Lung (tissue), 12 donors: ENCODE results near the gene SUCO. TPM values are rescaled to one million over a fixed set of nuclear protein-coding genes. Genes with fewer than 3 reads are reported as not detected.

ENCODE experiments used
- ATAC-seq: fragments of 200-7000 bp; cut with Tn5 transposase; one replicate; pipeline ENCODE4 v1.9.1; 2020; ENCODE audit warnings: moderate number of reproducible peaks; ENCODE audit not compliant: insufficient read depth, low FRiP score
- DNase-seq, 3 donors: peaks; one replicate each; pipeline ENCODE4 v3.0.0-alpha.2; 2013 to 2017
- H3K27ac ChIP-seq, 2 donors: one replicate each; pipeline ENCODE4 v1.5.1; 2013; ENCODE audit warnings: mild to moderate bottlenecking in 2 of 2, moderate library complexity in 2 of 2, control low read depth in 1 of 2, inconsistent platforms in 1 of 2, low read depth in 1 of 2, low read length in 1 of 2
- H3K27me3 ChIP-seq, 3 donors: one replicate each; pipeline ENCODE4 v1.5.1; 2013; ENCODE audit warnings: low read length in 2 of 3; ENCODE audit not compliant: control insufficient read depth in 3 of 3, insufficient read depth in 3 of 3
- H3K36me3 ChIP-seq, 4 donors: one replicate each; pipeline ENCODE4 v1.5.1; 2013; ENCODE audit warnings: low read length in 4 of 4, mild to moderate bottlenecking in 1 of 4, moderate library complexity in 1 of 4; ENCODE audit not compliant: control insufficient read depth in 4 of 4, insufficient read depth in 4 of 4
- H3K4me1 ChIP-seq, 5 donors: one replicate each; pipeline ENCODE4 v1.5.1; 2013; ENCODE audit warnings: low read length in 5 of 5, mild to moderate bottlenecking in 2 of 5, moderate library complexity in 1 of 5; ENCODE audit not compliant: control insufficient read depth in 5 of 5, insufficient read depth in 5 of 5
- H3K4me3 ChIP-seq: one replicate; pipeline ENCODE4 v1.5.1; 2013; ENCODE audit warnings: mild to moderate bottlenecking, control low read depth, moderate library complexity
- H3K9ac ChIP-seq, 2 donors: one replicate each; pipeline ENCODE4 v1.5.1; 2013; ENCODE audit warnings: low read length in 2 of 2, control low read depth in 1 of 2; ENCODE audit not compliant: insufficient read depth in 1 of 2
- H3K9me3 ChIP-seq, 4 donors: one replicate each; pipeline ENCODE4 v1.5.1; 2013; ENCODE audit warnings: low read length in 3 of 4, mild to moderate bottlenecking in 1 of 4, moderate library complexity in 1 of 4; ENCODE audit not compliant: control insufficient read depth in 4 of 4, insufficient read depth in 3 of 4
- WGBS, 2 donors: extraction: QIAGEN DNeasy Blood & Tissue Kit; methylation state at CpG; one replicate each; pipeline ENCODE4 v1.1.7; 2013; 5-methylcytosine and 5-hydroxymethylcytosine counted together
- polyA plus RNA-seq, 2 donors: library from polyadenylated mRNA; stranded (reverse); fragments of 200-250 nt; gene quantifications; one replicate each; pipeline ENCODE4 v1.2.1, GENCODE V29; 2013
- total RNA-seq, 2 donors: library from RNA; depleted of rRNA in 1 of 2; stranded (reverse); fragments of >200 nt in 1 of 2; gene quantifications; one replicate each; pipeline ENCODE4 v1.2.1, GENCODE V29; 2014 to 2021
- TF ChIP-seq, protein P1 (sequence below): IDR thresholded peaks from 2 replicates; pipeline ENCODE4 v1.5.1; 2012; ENCODE audit warnings: mild to moderate bottlenecking; ENCODE audit errors: control extremely low read depth, extremely low read depth
- donor health status: control.
- donor health status: control.
- donor health status: Bipolar disorder and iron deficiency.
- donor health status: healthy.
- donor health status: DM: yes; HTN: yes; CAD: no.

The SUCO gene
- total and polyA plus RNA-seq, 4 donors, result 10.2 to 86.8 (median 22.0) TPM

DNA sequence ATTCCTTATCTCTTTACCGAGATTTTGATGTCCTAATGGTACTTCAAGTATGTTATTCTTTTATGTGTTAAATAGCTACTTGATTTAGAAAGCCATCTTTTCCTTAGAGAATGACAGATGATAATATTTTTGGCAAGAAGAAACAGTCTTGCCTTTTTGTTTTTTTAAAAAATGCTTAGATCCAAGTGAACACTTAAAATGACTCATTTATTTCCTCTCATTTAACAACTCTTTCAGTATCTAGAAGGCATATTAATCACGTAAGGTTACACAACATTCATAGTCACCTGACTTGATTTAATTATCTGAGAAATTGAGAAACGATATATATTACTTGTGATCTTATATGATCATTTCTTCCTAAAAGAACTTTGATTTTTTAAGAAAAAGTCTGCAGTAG, 52.4 kb downstream of the SUCO start:
- Histone ChIP-seq H3K4me1 (peaks cover 0 to 17% (median 0%) of the 10 kb centered on the region in 5 donors), H3K27ac (no peak overlapping the region), H3K4me3 (no peak overlapping the region), H3K9me3 (no peaks in the 10 kb centered on the region), H3K36me3 (peaks cover 2 to 16% (median 13%) of the 10 kb centered on the region in 4 donors), H3K9ac (no peak overlapping the region), H3K27me3 (no peaks in the 10 kb centered on the region)
- TF ChIP-seq, protein P1, sequence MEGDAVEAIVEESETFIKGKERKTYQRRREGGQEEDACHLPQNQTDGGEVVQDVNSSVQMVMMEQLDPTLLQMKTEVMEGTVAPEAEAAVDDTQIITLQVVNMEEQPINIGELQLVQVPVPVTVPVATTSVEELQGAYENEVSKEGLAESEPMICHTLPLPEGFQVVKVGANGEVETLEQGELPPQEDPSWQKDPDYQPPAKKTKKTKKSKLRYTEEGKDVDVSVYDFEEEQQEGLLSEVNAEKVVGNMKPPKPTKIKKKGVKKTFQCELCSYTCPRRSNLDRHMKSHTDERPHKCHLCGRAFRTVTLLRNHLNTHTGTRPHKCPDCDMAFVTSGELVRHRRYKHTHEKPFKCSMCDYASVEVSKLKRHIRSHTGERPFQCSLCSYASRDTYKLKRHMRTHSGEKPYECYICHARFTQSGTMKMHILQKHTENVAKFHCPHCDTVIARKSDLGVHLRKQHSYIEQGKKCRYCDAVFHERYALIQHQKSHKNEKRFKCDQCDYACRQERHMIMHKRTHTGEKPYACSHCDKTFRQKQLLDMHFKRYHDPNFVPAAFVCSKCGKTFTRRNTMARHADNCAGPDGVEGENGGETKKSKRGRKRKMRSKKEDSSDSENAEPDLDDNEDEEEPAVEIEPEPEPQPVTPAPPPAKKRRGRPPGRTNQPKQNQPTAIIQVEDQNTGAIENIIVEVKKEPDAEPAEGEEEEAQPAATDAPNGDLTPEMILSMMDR, result no peak
- 41 to 72% methylated on average over 3 of the region's 3 CpGs for WGBS, 2 donors
- DNase-seq (no peak), ATAC-seq (no peak)

DNA sequence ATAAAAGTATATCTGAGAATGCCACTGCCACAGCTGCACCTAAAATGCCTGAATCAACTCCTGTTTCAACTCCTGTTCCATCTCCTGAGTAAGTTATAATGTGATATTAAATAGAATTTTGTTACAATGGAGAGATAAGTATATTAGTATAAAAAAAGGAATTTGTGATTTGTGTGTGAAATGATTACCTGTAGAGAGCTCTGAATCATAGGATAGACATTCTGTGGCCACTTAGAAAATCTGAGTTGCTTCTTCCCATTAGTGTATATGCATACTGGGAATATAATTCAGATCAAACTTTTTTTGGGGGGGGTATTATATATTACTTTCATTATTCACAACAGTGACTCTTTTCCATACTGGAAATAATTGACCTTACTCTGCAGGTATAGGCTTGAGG, 52.9 kb downstream of the SUCO start:
- DNase-seq, result no peak
- peaks cover 0 to 17% (median 0%) of the 10 kb centered on the region in 5 donors for H3K4me1 ChIP-seq
- peaks cover 2 to 21% (median 16%) of the 10 kb centered on the region in 4 donors for H3K36me3 ChIP-seq
- TF ChIP-seq, protein P1, result no peak
- H3K27ac ChIP-seq, result no peak overlapping the region
- no peak for ATAC-seq
- H3K9me3 ChIP-seq, result no peaks in the 10 kb centered on the region
- no peaks in the 10 kb centered on the region for H3K27me3 ChIP-seq
- no peak overlapping the region for H3K9ac ChIP-seq
- H3K4me3 ChIP-seq, result no peak overlapping the region

DNA sequence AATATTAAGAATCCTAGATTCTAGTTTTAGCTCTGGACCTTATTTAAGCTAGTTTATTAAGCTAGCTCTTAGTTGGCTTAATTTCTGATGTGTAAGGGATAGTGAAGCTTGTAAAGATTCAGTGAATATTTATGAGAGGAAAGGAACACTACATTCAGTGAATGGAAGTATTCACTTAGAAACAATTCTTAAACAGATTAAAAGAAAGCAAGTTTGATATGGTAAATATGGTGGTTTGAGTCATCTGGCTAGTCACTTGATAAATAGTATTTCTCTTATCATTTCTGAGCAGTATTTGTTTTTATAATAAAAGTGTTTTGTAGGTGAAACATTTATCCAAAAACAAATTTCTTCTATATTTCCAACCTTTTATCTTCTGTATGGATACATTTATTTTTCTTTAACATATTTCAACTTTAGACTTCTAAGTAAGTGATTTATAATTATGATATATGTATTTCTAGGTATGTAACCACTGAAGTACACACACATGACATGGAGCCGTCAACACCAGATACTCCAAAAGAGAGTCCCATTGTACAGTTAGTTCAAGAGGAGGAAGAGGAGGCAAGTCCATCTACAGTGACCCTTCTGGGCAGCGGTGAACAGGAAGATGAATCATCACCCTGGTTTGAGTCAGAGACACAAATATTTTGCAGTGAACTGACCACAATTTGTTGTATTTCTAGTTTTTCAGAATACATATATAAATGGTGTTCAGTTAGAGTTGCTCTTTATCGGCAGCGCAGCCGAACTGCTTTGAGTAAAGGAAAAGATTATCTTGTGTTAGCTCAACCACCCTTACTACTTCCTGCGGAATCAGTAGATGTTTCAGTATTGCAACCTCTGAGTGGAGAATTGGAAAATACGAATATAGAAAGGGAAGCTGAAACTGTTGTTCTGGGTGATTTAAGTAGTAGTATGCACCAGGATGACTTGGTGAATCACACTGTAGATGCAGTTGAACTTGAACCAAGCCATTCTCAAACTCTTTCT, 55.6 kb downstream of the SUCO start:
- H3K27ac ChIP-seq, result no peak overlapping the region
- no peak for ATAC-seq

More for the DNA sequence above, 55.6 kb downstream of the SUCO start:
- no peak for DNase-seq
- 70 to 80% methylated on average over 7 of the region's 7 CpGs for WGBS, 2 donors
- Histone ChIP-seq H3K4me3 (no peak overlapping the region), H3K9ac (no peak overlapping the region), H3K36me3 (peaks cover 1 to 27% (median 17%) of the 10 kb centered on the region in 4 donors), H3K27me3 (no peaks in the 10 kb centered on the region), H3K4me1 (peaks cover 0 to 3% (median 0%) of the 10 kb centered on the region in 5 donors), H3K9me3 (no peaks in the 10 kb centered on the region)
- TF ChIP-seq, protein P1, result no peak
